NT2/D1 (cell line): ENCODE measurements around the gene GALNT6.

Experiments
- DNase-seq: peaks from one replicate; pipeline ENCODE4 v3.0.0-alpha.2; 2011; ENCODE audit warnings: low read depth, low spot score
- H3K27me3 ChIP-seq: 2 replicates; pipeline ENCODE4 v1.6.0; 2011; ENCODE audit warnings: mild to moderate bottlenecking; ENCODE audit not compliant: insufficient read length, insufficient read depth
- H3K36me3 ChIP-seq: 2 replicates; pipeline ENCODE4 v1.6.1; 2011; ENCODE audit warnings: mild to moderate bottlenecking, low read length, mixed read lengths; ENCODE audit not compliant: insufficient read depth, insufficient read length
- H3K4me1 ChIP-seq: 2 replicates; pipeline ENCODE4 v1.5.1; 2011; ENCODE audit not compliant: insufficient read depth, insufficient read length
- H3K4me3 ChIP-seq: 2 replicates; pipeline ENCODE4 v1.5.1; 2011; ENCODE audit warnings: low read depth; ENCODE audit not compliant: insufficient read length
- H3K9ac ChIP-seq: 2 replicates; pipeline ENCODE4 v1.6.0; 2011; ENCODE audit warnings: low read depth; ENCODE audit not compliant: insufficient read length
- H3K9me3 ChIP-seq: 2 replicates; pipeline ENCODE4 v1.5.1; 2011; ENCODE audit warnings: mild to moderate bottlenecking, low read length; ENCODE audit not compliant: insufficient read depth
- SUZ12 ChIP-seq: IDR thresholded peaks from 2 replicates; pipeline ENCODE4 v1.6.1; 2011; ENCODE audit not compliant: insufficient read length, insufficient read depth; ENCODE audit errors: extremely low read depth
- YY1 ChIP-seq: IDR thresholded peaks from 2 replicates; pipeline ENCODE4 v1.6.1; 2011; ENCODE audit not compliant: insufficient read length, insufficient read depth
- ZNF274 ChIP-seq: IDR thresholded peaks from 2 replicates; pipeline ENCODE4 v1.6.1; 2011; ENCODE audit warnings: mild to moderate bottlenecking, low read depth, low read length

Gene GALNT6

GRCh38 chr12:51328587-51328986 is 62.6 kb downstream of the GALNT6 start:
- Histone ChIP-seq H3K4me1 (peaks cover 8% of the 10 kb centered on the region), H3K4me3 (no peak overlapping the region), H3K9me3 (no peaks in the 10 kb centered on the region), H3K9ac (no peak overlapping the region), H3K36me3 (no peaks in the 10 kb centered on the region), H3K27me3 (no peaks in the 10 kb centered on the region)
- no peak for DNase-seq
- TF ChIP-seq ZNF274 (no peak), YY1 (no peak), SUZ12 (no peak)

GRCh38 chr12:51326698-51327439 is 64.3 kb downstream of the GALNT6 start:
- Histone ChIP-seq H3K4me3 (no peak overlapping the region), H3K4me1 (peaks cover 11% of the 10 kb centered on the region), H3K9ac (peak overlapping the region; percentile 34), H3K27me3 (no peaks in the 10 kb centered on the region), H3K9me3 (no peaks in the 10 kb centered on the region), H3K36me3 (no peaks in the 10 kb centered on the region)
- TF ChIP-seq ZNF274 (no peak), YY1 (no peak), SUZ12 (no peak)
- no peak for DNase-seq

- H3K9me3 ChIP-seq = no peaks in the 10 kb centered on the region
- H3K36me3 ChIP-seq = no peaks in the 10 kb centered on the region
- H3K4me3 ChIP-seq = no peak overlapping the region
- no peak for DNase-seq
- TF ChIP-seq ZNF274 = no peak
- H3K9ac ChIP-seq = no peak overlapping the region
- peaks cover 15% of the 10 kb centered on the region for H3K4me1 ChIP-seq
- H3K27me3 ChIP-seq = no peaks in the 10 kb centered on the region
Observed at GRCh38 chr12:51324953-51325352, 66.3 kb downstream of the GALNT6 start.

GRCh38 chr12:51323966-51324895 is 67.0 kb downstream of the GALNT6 start, which contains the start of gene BIN2:
Gene BIN2, minus strand, starts transcription at chr12:51324174. Its CDS starts 72 bp downstream, at chr12:51324102.
- no peaks in the 10 kb centered on the region for H3K27me3 ChIP-seq
- H3K9me3 ChIP-seq = no peaks in the 10 kb centered on the region
- no peak for DNase-seq
- H3K4me3 ChIP-seq = no peak within 1 kb of the TSS
- no peaks in the 10 kb centered on the region for H3K36me3 ChIP-seq
- TF ChIP-seq YY1 = no peak
- no peak for TF ChIP-seq ZNF274
- TF ChIP-seq SUZ12 = no peak
- H3K4me1 ChIP-seq = peaks cover 11% of the 10 kb centered on the region
- H3K9ac ChIP-seq = no peak within 1 kb of the TSS

GRCh38 chr12:51323317-51323960 is 67.8 kb downstream of the GALNT6 start:
- Histone ChIP-seq H3K9me3 (no peaks in the 10 kb centered on the region), H3K4me1 (peaks cover 10% of the 10 kb centered on the region), H3K9ac (no peak overlapping the region), H3K36me3 (no peaks in the 10 kb centered on the region), H3K27me3 (no peaks in the 10 kb centered on the region), H3K4me3 (no peak overlapping the region)
- TF ChIP-seq YY1 (no peak), SUZ12 (no peak), ZNF274 (no peak)
- no peak for DNase-seq

- no peak for DNase-seq
- no peak overlapping the region for H3K9ac ChIP-seq
- no peak overlapping the region for H3K4me3 ChIP-seq
- H3K9me3 ChIP-seq = no peaks in the 10 kb centered on the region
- H3K4me1 ChIP-seq = peaks cover 13% of the 10 kb centered on the region
- no peaks in the 10 kb centered on the region for H3K36me3 ChIP-seq
- TF ChIP-seq SUZ12 = no peak
- no peak for TF ChIP-seq ZNF274
- TF ChIP-seq YY1 = no peak
- no peaks in the 10 kb centered on the region for H3K27me3 ChIP-seq
Observed at GRCh38 chr12:51322452-51322851, 68.8 kb downstream of the GALNT6 start.
